Osteoblast (primary cell): Measurements from ENCODE around the gene CD164. TPM values are rescaled to one million over a fixed set of nuclear protein-coding genes. Genes with fewer than 3 reads are reported as not detected.

Experiments
- DNase-seq: peaks from one replicate; pipeline ENCODE4 v3.0.0; 2011; ENCODE audit warnings: low spot score, mixed read lengths; ENCODE audit not compliant: insufficient read length; ENCODE audit errors: missing footprints
- H2AFZ ChIP-seq: 2 replicates; pipeline ENCODE4 v1.6.0; 2011; ENCODE audit warnings: mild to moderate bottlenecking, low read length
- H3K27ac ChIP-seq: 2 replicates; pipeline ENCODE4 v1.5.1; 2011; ENCODE audit warnings: mild to moderate bottlenecking, low read depth, low read length, moderate library complexity
- H3K27me3 ChIP-seq: 2 replicates; pipeline ENCODE4 v1.6.0; 2012; ENCODE audit warnings: mild to moderate bottlenecking, control low read depth, inconsistent platforms, low read length, moderate library complexity; ENCODE audit not compliant: insufficient read depth
- H3K36me3 ChIP-seq: 2 replicates; pipeline ENCODE4 v1.5.1; 2011; ENCODE audit warnings: mild to moderate bottlenecking, low read length, control low read depth, moderate library complexity; ENCODE audit not compliant: insufficient read depth
- H3K4me1 ChIP-seq: 2 replicates; pipeline ENCODE4 v1.5.1; 2011; ENCODE audit warnings: mild to moderate bottlenecking, low read length, control low read depth, moderate library complexity; ENCODE audit not compliant: insufficient read depth
- H3K4me2 ChIP-seq: 2 replicates; pipeline ENCODE4 v1.6.0; 2011; ENCODE audit warnings: mild to moderate bottlenecking, low read length; ENCODE audit not compliant: insufficient read depth
- H3K4me3 ChIP-seq: fragments of 200-600 bp; sonication (generic); 3 replicates; pipeline ENCODE4 v1.5.1; 2012; ENCODE audit warnings: mild to moderate bottlenecking, low read length, inconsistent platforms; ENCODE audit not compliant: insufficient read depth
- H3K79me2 ChIP-seq: 2 replicates; pipeline ENCODE4 v1.6.0; 2012; ENCODE audit warnings: mild to moderate bottlenecking, low read length, control low read depth, inconsistent platforms; ENCODE audit not compliant: insufficient read depth
- H3K9me3 ChIP-seq: 2 replicates; pipeline ENCODE4 v1.5.1; 2011; ENCODE audit warnings: low read depth, low read length, control low read depth
- H4K20me1 ChIP-seq: 2 replicates; pipeline ENCODE4 v1.6.0; 2012; ENCODE audit warnings: mild to moderate bottlenecking, low read length, control low read depth; ENCODE audit not compliant: insufficient read depth
- total RNA-seq: library from RNA; depleted of rRNA; stranded (reverse); fragments of >200 nt; gene quantifications from 2 replicates; pipeline ENCODE4 v1.2.3, GENCODE V29; 2012
- TF ChIP-seq, protein P1 (sequence below): IDR thresholded peaks from 2 replicates; pipeline ENCODE4 v1.5.1; 2011; ENCODE audit warnings: mild to moderate bottlenecking, low read depth, low read length, moderate library complexity; ENCODE audit errors: extremely low read depth

The CD164 gene
- total RNA-seq, 1 donor = 211 TPM

DNA sequence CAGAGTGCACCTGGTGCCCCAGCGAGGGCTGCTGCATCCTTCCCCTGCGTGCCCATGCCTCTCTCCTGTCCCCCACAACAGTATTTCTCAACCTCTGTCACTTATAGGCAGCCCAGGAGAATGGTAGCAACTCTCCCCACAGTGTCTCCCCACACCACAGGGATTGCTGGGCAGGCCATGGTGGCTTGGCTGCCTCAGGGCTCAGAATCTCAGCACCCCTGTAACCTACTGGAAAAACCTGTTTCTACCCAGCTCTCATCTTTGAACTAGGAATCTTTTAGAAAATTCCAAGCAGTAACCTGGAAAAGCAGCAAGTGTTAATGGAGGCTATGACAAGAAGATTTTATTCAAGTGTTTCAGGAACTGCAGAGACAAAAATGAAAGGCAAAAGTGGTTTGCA is 38.0 kb downstream of the CD164 start:
- Histone ChIP-seq H3K36me3 (no peaks in the 10 kb centered on the region), H3K4me1 (no peaks in the 10 kb centered on the region)

DNA sequence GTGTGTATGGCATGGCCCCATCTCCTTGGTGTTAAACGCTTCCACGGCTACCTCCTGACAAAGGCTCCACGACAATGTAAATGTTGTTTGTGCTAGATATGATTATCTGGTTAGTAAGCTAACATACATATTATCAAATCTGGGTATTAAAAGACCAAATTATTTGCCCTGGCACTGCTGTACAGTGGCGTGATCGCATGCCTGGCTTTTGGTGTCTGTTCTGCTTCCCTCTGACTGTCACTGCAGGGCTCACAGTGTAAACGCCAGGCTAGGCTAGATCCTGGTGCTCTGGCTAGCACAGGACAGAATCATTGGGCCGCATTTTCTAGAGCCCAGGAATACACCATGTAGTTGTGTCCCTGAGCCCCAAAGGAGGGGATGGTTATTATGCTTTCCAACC is 38.7 kb downstream of the CD164 start:
- DNase-seq = no peak
- H3K27ac ChIP-seq = no peak overlapping the region
- no peaks in the 10 kb centered on the region for H3K36me3 ChIP-seq
- H3K9me3 ChIP-seq = no peaks in the 10 kb centered on the region
- H3K4me1 ChIP-seq = no peaks in the 10 kb centered on the region
- TF ChIP-seq, protein P1, sequence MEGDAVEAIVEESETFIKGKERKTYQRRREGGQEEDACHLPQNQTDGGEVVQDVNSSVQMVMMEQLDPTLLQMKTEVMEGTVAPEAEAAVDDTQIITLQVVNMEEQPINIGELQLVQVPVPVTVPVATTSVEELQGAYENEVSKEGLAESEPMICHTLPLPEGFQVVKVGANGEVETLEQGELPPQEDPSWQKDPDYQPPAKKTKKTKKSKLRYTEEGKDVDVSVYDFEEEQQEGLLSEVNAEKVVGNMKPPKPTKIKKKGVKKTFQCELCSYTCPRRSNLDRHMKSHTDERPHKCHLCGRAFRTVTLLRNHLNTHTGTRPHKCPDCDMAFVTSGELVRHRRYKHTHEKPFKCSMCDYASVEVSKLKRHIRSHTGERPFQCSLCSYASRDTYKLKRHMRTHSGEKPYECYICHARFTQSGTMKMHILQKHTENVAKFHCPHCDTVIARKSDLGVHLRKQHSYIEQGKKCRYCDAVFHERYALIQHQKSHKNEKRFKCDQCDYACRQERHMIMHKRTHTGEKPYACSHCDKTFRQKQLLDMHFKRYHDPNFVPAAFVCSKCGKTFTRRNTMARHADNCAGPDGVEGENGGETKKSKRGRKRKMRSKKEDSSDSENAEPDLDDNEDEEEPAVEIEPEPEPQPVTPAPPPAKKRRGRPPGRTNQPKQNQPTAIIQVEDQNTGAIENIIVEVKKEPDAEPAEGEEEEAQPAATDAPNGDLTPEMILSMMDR = no peak
- no peaks in the 10 kb centered on the region for H3K79me2 ChIP-seq
- no peak overlapping the region for H3K4me3 ChIP-seq
- no peak overlapping the region for H2AFZ ChIP-seq
- H4K20me1 ChIP-seq = no peaks in the 10 kb centered on the region
- no peak overlapping the region for H3K4me2 ChIP-seq
- H3K27me3 ChIP-seq = no peaks in the 10 kb centered on the region

More for the DNA sequence above, 38.0 kb downstream of the CD164 start:
- Histone ChIP-seq H2AFZ (no peak overlapping the region), H3K27me3 (no peaks in the 10 kb centered on the region), H3K4me2 (no peak overlapping the region), H3K4me3 (no peak overlapping the region), H3K79me2 (no peaks in the 10 kb centered on the region), H3K9me3 (no peaks in the 10 kb centered on the region), H4K20me1 (no peaks in the 10 kb centered on the region), H3K27ac (no peak overlapping the region)
- DNase-seq = no peak
- TF ChIP-seq, protein P1 = no peak

DNA sequence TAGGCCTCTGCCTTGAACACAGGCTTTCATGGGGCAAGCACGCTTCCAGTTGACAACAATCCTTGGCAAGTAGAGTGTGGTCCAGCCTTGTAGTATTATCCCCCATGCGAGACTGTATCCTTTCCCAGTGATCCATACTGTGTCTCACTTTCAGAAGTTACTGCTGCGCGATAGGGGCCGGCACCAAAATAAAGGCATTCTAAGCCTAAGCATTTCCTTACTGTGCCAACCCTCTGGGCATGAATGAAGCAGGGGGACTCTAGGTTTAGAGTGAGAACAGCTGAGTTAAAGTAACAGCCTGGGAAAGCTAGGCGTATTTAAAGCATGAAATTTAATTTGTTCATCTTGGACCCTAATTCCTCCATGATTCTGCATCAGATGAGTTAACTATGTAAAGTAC is 39.4 kb downstream of the CD164 start:
- Histone ChIP-seq H3K4me3 (no peak overlapping the region), H4K20me1 (no peaks in the 10 kb centered on the region), H3K4me2 (no peak overlapping the region), H3K27me3 (no peaks in the 10 kb centered on the region), H3K27ac (no peak overlapping the region), H3K9me3 (no peaks in the 10 kb centered on the region), H2AFZ (no peak overlapping the region), H3K79me2 (no peaks in the 10 kb centered on the region), H3K4me1 (no peaks in the 10 kb centered on the region), H3K36me3 (no peaks in the 10 kb centered on the region)
- DNase-seq = no peak
- TF ChIP-seq, protein P1 = no peak

DNA sequence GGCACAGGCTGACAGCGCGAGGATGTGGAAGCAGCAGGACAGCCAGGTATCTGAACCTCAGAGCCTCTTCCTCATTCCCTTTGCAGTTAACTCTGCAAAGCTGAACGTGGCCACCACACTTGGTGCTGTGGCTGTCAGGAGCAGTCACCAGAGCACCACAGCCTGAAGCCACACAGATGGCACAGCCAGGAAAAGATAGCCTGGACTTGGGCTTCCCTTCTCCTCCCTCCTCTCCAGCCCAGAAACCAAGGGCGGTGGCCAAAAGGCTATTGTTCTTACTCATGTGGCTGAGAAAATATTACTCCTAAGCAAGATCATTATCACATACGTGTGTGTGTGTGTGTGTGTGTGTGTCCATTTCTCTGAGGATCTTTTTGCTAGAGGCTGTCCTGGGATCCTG is 39.8 kb downstream of the CD164 start:
- TF ChIP-seq, protein P1 = no peak
- no peak for DNase-seq
- Histone ChIP-seq H3K9me3 (no peaks in the 10 kb centered on the region), H3K4me3 (no peak overlapping the region), H3K36me3 (no peaks in the 10 kb centered on the region), H3K27ac (no peak overlapping the region), H3K4me2 (no peak overlapping the region), H3K27me3 (no peaks in the 10 kb centered on the region), H3K79me2 (no peaks in the 10 kb centered on the region), H3K4me1 (no peaks in the 10 kb centered on the region), H2AFZ (no peak overlapping the region), H4K20me1 (no peaks in the 10 kb centered on the region)
